SK-N-SH (cell line): ENCODE results near the gene TM6SF1. TPM values are rescaled to one million over a fixed set of nuclear protein-coding genes. Genes with fewer than 3 reads are reported as not detected.

Experiments used
- CTCF ChIA-PET: fragments of 300-600, 350-600 bp; formaldehyde crosslinking; extraction: SDS; loops from one replicate; lab custom pipeline; 2021; lab: Yijun Ruan, JAX
- POLR2A ChIA-PET: fragments of 350-600 bp; sonication (Branson Sonifier 250); formaldehyde crosslinking; extraction: SDS; loops from one replicate; lab custom pipeline; 2020; ENCODE audit warnings: antibody characterized with exemption, inconsistent platforms; lab: Yijun Ruan, JAX
- DNase-seq: peaks from one replicate; pipeline ENCODE4 v3.0.0; 2012
- H2AFZ ChIP-seq: fragments of 200-600 bp; sonication (generic); 2 replicates; pipeline ENCODE4 v1.8.1; 2016; ENCODE audit warnings: antibody characterized with exemption, mild to moderate bottlenecking, low read depth
- H3F3A ChIP-seq: fragments of 200-600 bp; sonication (generic); replicated peaks from 2 replicates; pipeline ENCODE3; 2016; ENCODE audit warnings: antibody characterized with exemption, mild to moderate bottlenecking; ENCODE audit not compliant: insufficient read depth
- H3K27ac ChIP-seq, 2 experiments: fragments of 200-500 bp in 1 of 2; fragments of 200-600 bp in 1 of 2; sonication (Bioruptor generic) in 1 of 2; sonication (generic), shearing (Covaris generic) in 1 of 2; 2 replicates each; pipeline versions ENCODE4 v1.5.1 to v1.6.1; 2014 to 2016; ENCODE audit warnings: low read depth in 2 of 2, inconsistent platforms in 1 of 2, low read length in 1 of 2, mild to moderate bottlenecking in 1 of 2, mixed read lengths in 1 of 2
- H3K27me3 ChIP-seq: fragments of 200-600 bp; sonication (generic), shearing (Covaris generic); 2 replicates; pipeline ENCODE4 v1.6.1; 2016; ENCODE audit warnings: mixed run types; ENCODE audit not compliant: insufficient read depth
- H3K36me3 ChIP-seq, 2 experiments: fragments of 200-500 bp in 1 of 2; fragments of 200-600 bp in 1 of 2; sonication (Bioruptor generic) in 1 of 2; sonication (generic) in 1 of 2; replicated peaks in 1 of 2; 2 replicates each; pipeline versions ENCODE3 to v1.5.1; 2014 to 2016; ENCODE audit warnings: low read length in 1 of 2, mild to moderate bottlenecking in 1 of 2; ENCODE audit not compliant: insufficient read depth in 2 of 2, control insufficient read depth in 1 of 2
- H3K4me1 ChIP-seq, 2 experiments: fragments of 200-500 bp in 1 of 2; fragments of 200-600 bp in 1 of 2; sonication (Bioruptor generic) in 1 of 2; sonication (generic), shearing (Covaris generic) in 1 of 2; 2 replicates each; pipeline versions ENCODE4 v1.5.1 to v1.6.1; 2014 to 2016; ENCODE audit warnings: low read depth in 1 of 2, low read length in 1 of 2, mixed run types in 1 of 2; ENCODE audit not compliant: insufficient read depth in 2 of 2, control insufficient read depth in 1 of 2
- H3K4me2 ChIP-seq: fragments of 200-600 bp; sonication (generic), shearing (Covaris generic); 2 replicates; pipeline ENCODE4 v1.6.1; 2017; ENCODE audit warnings: mixed run types
- H3K4me3 ChIP-seq, 2 experiments: fragments of 200-500 bp in 1 of 2; fragments of 200-600 bp in 1 of 2; sonication (Bioruptor generic) in 1 of 2; sonication (generic), shearing (Covaris generic) in 1 of 2; 2 replicates each; pipeline versions ENCODE4 v1.5.1 to v1.8.1; 2014 to 2016; ENCODE audit warnings: low read depth in 2 of 2, inconsistent platforms in 1 of 2, low read length in 1 of 2, mild to moderate bottlenecking in 1 of 2, mixed read lengths in 1 of 2, moderate library complexity in 1 of 2
- H3K79me2 ChIP-seq: fragments of 200-600 bp; sonication (generic); 2 replicates; pipeline ENCODE4 v1.8.1; 2017; ENCODE audit warnings: mild to moderate bottlenecking; ENCODE audit not compliant: insufficient read depth
- H3K9ac ChIP-seq: fragments of 200-600 bp; sonication (generic); 2 replicates; pipeline ENCODE4 v1.6.1; 2017; ENCODE audit warnings: mixed run types
- H3K9me2 ChIP-seq: fragments of 200-600 bp; sonication (generic); 2 replicates; pipeline ENCODE4 v1.6.1; 2017; ENCODE audit warnings: mixed run types
- H3K9me3 ChIP-seq: fragments of 200-600 bp; sonication (generic); 2 replicates; pipeline ENCODE4 v1.6.1; 2017; ENCODE audit warnings: mixed run types, mild to moderate bottlenecking, moderate library complexity
- H4K20me1 ChIP-seq: fragments of 200-600 bp; sonication (generic); 2 replicates; pipeline ENCODE4 v1.6.1; 2017; ENCODE audit warnings: mild to moderate bottlenecking, mixed run types; ENCODE audit not compliant: insufficient read depth
- GATA2 ChIP-seq: sonication (generic); formaldehyde crosslinking; IDR thresholded peaks from 2 replicates; pipeline ENCODE4 v1.5.0; 2020; ENCODE audit warnings: mild to moderate bottlenecking, missing genetic modification reagents
- MXI1 ChIP-seq: IDR thresholded peaks from 2 replicates; pipeline ENCODE4 v1.6.1; 2012; ENCODE audit warnings: mild to moderate bottlenecking, low read depth, low read length, improper control_type of control experiment
- NFIC ChIP-seq: IDR thresholded peaks from 2 replicates; pipeline ENCODE4 v1.4.0; 2012; ENCODE audit warnings: borderline replicate concordance
- PBX3 ChIP-seq: IDR thresholded peaks from 2 replicates; pipeline ENCODE4; 2012
- POLR2AphosphoS5 ChIP-seq: IDR thresholded peaks from 2 replicates; pipeline ENCODE4 v1.6.1; 2012; ENCODE audit warnings: low read depth, low read length
- RCOR1 ChIP-seq: fragments of 150-350 bp; IDR thresholded peaks from 2 replicates; pipeline ENCODE4 v1.6.1; 2017; ENCODE audit warnings: antibody characterized with exemption, low read length
- REST ChIP-seq: IDR thresholded peaks from 2 replicates; pipeline ENCODE4 v1.6.1; 2012; ENCODE audit warnings: mild to moderate bottlenecking, low read depth, low read length, moderate library complexity
- RXRA ChIP-seq: IDR thresholded peaks from 2 replicates; pipeline ENCODE4 v1.4.0; 2012; ENCODE audit warnings: low read depth, mild to moderate bottlenecking, borderline replicate concordance
- SIN3A ChIP-seq: IDR thresholded peaks from 2 replicates; pipeline ENCODE4 v1.6.1; 2012; ENCODE audit warnings: low read depth, mild to moderate bottlenecking, low read length, moderate library complexity, borderline replicate concordance
- TAF1 ChIP-seq: IDR thresholded peaks from 2 replicates; pipeline ENCODE4 v1.6.1; 2012; ENCODE audit warnings: low read depth, mild to moderate bottlenecking, low read length, moderate library complexity, borderline replicate concordance
- TEAD4 ChIP-seq: IDR thresholded peaks from 2 replicates; pipeline ENCODE4 v1.4.0; 2012; ENCODE audit warnings: mild to moderate bottlenecking, borderline replicate concordance; ENCODE audit not compliant: insufficient read depth
- USF2 ChIP-seq: fragments of 150-350 bp; IDR thresholded peaks from 2 replicates; pipeline ENCODE4 v1.6.1; 2017; ENCODE audit warnings: antibody characterized with exemption, low read length, low read depth, borderline replicate concordance
- YY1 ChIP-seq: IDR thresholded peaks from 2 replicates; pipeline ENCODE4 v1.4.0; 2012; ENCODE audit warnings: low read depth, mild to moderate bottlenecking
- WGBS: methylation state at CpG from one replicate; pipeline ENCODE4 v1.1.6; 2017; ENCODE audit warnings: low lambda C conversion rate; 5-methylcytosine and 5-hydroxymethylcytosine counted together
- polyA plus RNA-seq, 3 experiments: library from polyadenylated mRNA; depleted of rRNA; stranded (reverse); fragments of >200 nt; gene quantifications; 2 replicates each; pipeline ENCODE4 v1.2.3, GENCODE V29; 2012
- TF ChIP-seq, protein P1 (sequence below): fragments of 200-600 bp; sonication (generic); IDR thresholded peaks from 2 replicates; pipeline ENCODE4 v1.6.1; 2017; ENCODE audit warnings: antibody characterized with exemption, mild to moderate bottlenecking, moderate library complexity
- TF ChIP-seq, protein P2 (sequence below): IDR thresholded peaks from 2 replicates; pipeline ENCODE4 v1.4.0; 2012; ENCODE audit warnings: low read depth
- TF ChIP-seq, protein P3 (sequence below): IDR thresholded peaks from 2 replicates; pipeline ENCODE4 v1.4.0; 2012; ENCODE audit warnings: low read depth, borderline replicate concordance

TM6SF1 gene
- polyA plus RNA-seq, 1 of the 3 experiments (the other 2 are of a cell fraction), result 0.12 TPM

DNA sequence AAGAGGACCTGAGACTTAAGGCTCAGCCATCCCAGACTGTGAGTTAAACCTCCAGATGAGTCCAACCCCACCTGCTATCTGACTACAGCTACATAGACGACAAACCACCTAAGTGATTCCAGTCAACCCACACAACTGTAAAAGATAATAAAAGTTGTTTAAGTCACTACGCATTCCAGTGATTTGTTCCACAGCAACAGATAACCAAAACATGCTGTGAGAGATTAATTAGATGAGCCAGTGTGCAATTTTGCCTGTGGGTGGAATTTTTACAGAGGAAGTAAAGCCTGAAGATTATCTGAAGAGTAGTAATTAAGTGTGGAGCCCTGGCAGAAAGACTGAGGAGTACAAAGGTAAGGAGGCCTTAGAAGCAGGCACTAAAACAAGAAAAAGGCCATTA is 45.8 kb upstream of the TM6SF1 start:
- H3K9me2 ChIP-seq, result no peaks in the 10 kb centered on the region
- H2AFZ ChIP-seq, result no peak overlapping the region
- no peak overlapping the region for H3K4me2 ChIP-seq
- H3K79me2 ChIP-seq, result peaks cover 100% of the 10 kb centered on the region
- H3K4me1 ChIP-seq, result peaks cover 23 to 32% of the 10 kb centered on the region in 2 experiments; a peak in 3 of 4 replicates
- H3K4me3 ChIP-seq, result no peak overlapping the region
- 58% methylated on average over 2 of the region's 2 CpGs for WGBS
- peaks cover 83% of the 10 kb centered on the region for H4K20me1 ChIP-seq
- H3K36me3 ChIP-seq, result peaks cover 6 to 12% of the 10 kb centered on the region in 2 experiments
- POLR2A ChIA-PET, result no interaction called here
- no peaks in the 10 kb centered on the region for H3K27me3 ChIP-seq
- peak overlapping the region; percentile 12 to 30; a peak in 2 of 4 replicates for H3K27ac ChIP-seq
- H3K9ac ChIP-seq, result no peak overlapping the region
- TF ChIP-seq SIN3A (no peak), USF2 (no peak), REST (no peak), RXRA (no peak), MXI1 (0 out of 2 replicates have a peak, but pooled peaks have one; percentile 19), RCOR1 (peak; percentile 71), PBX3 (no peak), YY1 (no peak), NFIC (no peak), POLR2AphosphoS5 (no peak), TAF1 (no peak), TEAD4 (no peak), GATA2 (no peak)
- TF ChIP-seq, protein P1, sequence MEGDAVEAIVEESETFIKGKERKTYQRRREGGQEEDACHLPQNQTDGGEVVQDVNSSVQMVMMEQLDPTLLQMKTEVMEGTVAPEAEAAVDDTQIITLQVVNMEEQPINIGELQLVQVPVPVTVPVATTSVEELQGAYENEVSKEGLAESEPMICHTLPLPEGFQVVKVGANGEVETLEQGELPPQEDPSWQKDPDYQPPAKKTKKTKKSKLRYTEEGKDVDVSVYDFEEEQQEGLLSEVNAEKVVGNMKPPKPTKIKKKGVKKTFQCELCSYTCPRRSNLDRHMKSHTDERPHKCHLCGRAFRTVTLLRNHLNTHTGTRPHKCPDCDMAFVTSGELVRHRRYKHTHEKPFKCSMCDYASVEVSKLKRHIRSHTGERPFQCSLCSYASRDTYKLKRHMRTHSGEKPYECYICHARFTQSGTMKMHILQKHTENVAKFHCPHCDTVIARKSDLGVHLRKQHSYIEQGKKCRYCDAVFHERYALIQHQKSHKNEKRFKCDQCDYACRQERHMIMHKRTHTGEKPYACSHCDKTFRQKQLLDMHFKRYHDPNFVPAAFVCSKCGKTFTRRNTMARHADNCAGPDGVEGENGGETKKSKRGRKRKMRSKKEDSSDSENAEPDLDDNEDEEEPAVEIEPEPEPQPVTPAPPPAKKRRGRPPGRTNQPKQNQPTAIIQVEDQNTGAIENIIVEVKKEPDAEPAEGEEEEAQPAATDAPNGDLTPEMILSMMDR, result no peak
- TF ChIP-seq, protein P2, sequence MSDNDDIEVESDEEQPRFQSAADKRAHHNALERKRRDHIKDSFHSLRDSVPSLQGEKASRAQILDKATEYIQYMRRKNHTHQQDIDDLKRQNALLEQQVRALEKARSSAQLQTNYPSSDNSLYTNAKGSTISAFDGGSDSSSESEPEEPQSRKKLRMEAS, result no peak
- TF ChIP-seq, protein P3, sequence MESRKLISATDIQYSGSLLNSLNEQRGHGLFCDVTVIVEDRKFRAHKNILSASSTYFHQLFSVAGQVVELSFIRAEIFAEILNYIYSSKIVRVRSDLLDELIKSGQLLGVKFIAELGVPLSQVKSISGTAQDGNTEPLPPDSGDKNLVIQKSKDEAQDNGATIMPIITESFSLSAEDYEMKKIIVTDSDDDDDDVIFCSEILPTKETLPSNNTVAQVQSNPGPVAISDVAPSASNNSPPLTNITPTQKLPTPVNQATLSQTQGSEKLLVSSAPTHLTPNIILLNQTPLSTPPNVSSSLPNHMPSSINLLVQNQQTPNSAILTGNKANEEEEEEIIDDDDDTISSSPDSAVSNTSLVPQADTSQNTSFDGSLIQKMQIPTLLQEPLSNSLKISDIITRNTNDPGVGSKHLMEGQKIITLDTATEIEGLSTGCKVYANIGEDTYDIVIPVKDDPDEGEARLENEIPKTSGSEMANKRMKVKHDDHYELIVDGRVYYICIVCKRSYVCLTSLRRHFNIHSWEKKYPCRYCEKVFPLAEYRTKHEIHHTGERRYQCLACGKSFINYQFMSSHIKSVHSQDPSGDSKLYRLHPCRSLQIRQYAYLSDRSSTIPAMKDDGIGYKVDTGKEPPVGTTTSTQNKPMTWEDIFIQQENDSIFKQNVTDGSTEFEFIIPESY, result no peak
- CTCF ChIA-PET, result no interaction called here
- no peak for DNase-seq
- no peaks in the 10 kb centered on the region for H3F3A ChIP-seq
- no peaks in the 10 kb centered on the region for H3K9me3 ChIP-seq
